Glomerular visceral epithelial cell (primary cell): ENCODE measurements around the gene SYNC.
"Not testable (repeated sequence)": the region's sequence is repeated elsewhere in the genome, so short reads cannot be mapped to it uniquely, and the experiment has no call there.

Source experiments
- DNase-seq: peaks from one replicate; pipeline ENCODE4 v3.0.0-alpha.2; 2016; ENCODE audit errors: extremely low spot score

The SYNC gene

DNA sequence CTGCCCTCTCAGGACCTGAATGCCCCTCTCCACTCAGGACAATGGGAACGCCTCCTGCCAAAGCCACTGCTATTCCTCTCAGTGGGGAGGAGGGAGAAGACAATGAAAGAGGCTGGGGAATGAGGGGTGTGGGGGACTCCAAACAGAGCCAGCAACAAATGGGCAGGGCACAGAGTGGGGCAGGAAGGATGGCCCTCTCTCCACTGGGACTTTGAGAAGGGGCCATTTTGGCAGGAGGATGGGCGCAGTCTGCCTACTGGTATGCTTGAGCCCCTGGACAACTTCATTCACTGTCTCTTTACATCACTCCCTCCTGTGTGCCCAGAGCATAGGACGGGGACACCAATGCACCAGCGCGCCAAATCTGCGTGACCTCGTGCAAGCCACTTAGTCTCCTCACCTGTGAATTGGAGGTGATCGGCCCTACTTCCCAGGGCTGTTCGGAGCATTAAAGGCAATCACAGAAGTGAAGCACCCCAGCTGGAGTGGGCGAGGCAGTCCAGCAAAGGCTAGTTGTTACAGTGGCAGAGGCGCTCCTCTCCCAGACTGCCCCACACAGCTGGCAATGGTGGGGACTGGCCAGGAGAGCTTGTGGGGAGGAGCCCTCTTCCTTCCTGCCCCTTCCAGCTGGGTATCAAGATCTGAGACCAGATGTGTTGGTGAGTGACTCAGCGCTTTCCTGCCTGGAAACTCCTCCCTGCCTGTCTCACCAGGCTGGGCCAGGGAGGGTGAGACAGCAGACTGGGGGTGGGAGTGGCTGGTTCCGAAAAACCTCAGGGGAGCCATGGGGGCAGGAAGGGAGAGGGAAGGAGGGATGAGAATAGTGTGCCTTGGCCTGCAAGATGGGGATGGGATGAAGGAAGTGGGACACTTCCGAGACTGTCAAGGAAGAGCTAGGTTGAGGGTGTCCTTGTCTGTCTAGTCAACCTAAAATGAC, 22.4 kb upstream of the SYNC start:
- peak; percentile 90 for DNase-seq

- no peak for DNase-seq
These were observed 17.2 kb upstream of the SYNC start for GRCh38 chr1:32719681-32720275.

DNA sequence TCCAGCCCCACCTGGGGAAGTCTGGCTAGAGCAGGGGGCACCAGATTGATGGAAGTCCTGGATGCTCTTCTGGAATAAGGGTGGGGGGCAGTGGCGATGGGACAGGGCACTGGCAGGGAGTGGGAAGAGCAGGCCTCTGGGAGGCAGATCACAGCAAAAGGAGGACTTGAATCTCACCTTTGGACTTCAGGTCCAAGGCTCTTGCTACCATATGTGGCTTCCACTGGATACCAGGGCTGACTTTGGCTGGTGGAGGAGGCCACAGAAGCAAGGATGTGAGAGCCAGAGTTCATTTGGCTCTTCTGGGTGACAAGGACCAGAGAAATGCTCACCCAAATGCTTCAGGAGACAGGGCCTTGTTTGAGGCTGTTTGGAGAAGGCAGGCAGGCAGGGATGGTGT, 16.0 kb upstream of the SYNC start:
- DNase-seq: no peak

GRCh38 chr1:32718036-32718435, 15.5 kb upstream of the SYNC start:
- no peak for DNase-seq

- no peak for DNase-seq
These were observed 14.9 kb upstream of the SYNC start for GRCh38 chr1:32717503-32717902.

DNA sequence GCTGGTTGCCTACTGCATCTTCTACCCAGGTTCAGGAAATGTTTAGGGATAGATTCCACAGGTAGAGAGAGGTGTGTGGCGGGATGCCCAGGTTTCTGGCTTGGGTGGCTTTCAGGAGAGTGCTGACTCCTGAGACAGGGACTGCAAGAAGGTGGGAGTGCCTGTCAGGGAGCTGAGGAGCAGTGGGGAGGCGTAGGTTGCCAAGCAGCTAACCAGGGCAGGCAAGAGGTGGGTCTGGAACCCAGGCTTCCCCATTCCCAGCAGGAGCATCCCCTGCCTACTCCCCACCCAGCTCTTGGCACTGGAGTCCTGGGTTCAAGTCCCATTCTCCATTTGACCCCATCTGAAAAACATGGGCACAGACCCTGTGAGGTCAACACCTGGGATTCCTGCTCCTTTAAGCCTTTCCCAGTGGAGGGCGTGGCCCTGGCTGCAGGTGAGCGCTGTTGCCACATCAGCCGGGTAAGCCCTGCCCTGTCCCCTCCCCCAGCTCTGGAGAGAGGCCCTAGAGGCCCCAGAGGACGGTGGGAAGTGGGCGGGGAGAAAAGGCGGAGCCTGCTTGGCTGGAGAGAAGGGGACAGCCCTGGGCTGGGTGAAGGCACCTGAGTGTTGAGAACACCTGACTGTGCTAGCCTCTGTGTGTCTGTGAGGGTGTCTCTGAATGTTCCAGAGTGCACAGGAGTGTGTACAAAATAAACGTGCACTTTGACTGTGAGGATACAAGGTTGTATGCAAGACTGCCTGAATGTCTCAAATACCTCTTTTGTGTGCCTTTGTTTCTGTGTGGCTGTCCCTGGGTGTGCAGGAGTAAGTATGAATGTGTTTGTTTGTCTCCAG, 14.0 kb upstream of the SYNC start:
- DNase-seq: peak; percentile 49

DNA sequence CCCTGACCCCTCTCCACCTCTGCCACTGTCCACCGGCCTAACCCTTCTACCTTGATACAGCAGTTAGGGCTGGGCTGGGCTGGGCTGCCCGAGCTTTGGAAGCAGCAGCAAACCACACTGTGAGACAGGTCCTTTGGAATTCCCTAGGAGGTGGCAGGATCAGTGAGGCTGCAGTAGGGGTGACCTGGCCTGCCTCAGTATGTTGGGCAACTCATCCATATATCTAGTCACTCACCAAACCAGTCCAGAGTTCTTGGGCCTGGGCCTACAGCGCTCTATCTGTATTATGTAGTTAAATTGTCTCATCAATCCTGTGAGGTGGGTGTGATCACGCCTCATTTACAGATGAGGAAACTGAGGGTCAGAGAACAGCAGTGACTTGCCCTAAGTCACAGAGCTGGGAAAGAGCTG, 13.3 kb upstream of the SYNC start:
- peak; percentile 33 for DNase-seq

DNA sequence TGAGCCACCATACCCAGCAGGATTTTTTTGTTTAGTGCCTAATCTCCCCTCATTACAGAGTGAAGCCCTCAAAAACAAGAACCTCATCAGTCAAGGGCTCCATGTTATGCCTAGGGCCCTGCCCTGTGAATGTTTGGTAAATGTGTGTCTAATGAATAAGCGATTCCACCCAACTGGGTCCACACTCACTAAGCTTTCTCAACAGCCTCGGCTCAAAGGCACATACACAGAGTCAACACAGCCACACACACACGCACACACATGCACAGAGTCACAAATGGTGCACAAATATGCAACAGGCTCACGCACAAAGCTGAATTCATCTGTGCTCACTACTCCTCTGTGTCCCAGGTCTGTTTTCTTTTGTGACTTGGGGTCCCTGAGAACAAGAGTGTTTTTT, 11.7 kb upstream of the SYNC start:
- no peak for DNase-seq

DNA sequence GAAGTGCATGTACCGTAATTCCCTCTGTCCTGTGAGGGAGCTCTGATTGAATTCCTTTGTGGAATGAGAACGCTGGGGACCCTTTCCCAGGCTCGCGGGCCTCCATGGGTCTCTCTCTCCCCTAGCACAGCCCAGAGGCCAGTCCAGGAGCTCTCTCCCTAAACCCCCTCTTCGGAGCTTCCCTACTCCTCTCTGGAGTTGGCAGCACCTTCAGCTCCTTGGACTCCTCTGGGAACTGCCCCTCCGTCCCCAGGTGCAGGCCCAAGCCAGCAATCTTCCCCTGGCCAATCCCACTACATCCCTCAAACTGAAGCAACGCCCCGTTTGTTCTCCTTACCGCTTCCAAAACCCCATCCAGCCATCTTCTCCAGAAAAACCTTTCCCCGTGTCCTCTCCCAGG, 10.5 kb upstream of the SYNC start:
- DNase-seq: no peak

DNA sequence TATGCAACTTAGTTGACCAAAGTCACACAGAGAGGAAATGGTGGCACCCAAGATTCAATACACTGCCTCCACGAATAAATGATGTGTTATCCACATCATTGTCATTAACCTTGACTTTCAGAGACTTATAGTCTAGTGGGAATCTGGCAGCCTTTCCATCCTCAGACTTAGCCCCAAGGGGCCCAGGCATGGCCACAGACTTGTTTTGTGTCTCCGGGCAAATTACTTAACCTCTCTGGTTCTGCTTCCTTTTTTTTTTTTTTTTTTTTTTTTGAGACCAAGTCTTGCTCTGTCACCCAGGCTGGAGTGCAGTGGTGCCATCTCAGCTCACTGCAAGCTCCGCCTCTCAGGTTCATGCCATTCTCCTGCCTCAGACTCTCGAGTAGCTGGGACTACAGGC, 8.7 kb upstream of the SYNC start:
- not testable (repeated sequence) for DNase-seq

DNA sequence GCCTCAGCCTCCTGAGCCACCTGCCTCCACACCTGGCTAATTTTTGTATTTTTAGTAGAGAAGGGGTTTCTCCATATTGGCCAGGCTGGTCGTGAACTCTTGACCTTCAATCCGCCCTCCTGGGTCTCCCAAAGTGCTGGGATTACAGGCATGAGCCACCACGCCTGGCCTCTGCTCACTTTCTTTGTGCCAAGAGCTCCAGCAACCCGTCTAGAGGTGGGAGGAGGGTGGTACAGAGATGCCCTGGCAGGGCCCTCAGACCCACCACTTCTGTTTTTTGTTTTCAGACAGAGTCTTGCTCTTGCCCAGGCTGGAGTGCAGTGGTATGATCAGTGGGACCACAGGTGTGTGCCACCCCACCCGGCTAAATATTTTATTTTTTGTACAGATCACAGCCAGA, 6.9 kb upstream of the SYNC start:
- no peak for DNase-seq

- DNase-seq: no peak
These were observed 6.5 kb upstream of the SYNC start for GRCh38 chr1:32709075-32709474.

DNA sequence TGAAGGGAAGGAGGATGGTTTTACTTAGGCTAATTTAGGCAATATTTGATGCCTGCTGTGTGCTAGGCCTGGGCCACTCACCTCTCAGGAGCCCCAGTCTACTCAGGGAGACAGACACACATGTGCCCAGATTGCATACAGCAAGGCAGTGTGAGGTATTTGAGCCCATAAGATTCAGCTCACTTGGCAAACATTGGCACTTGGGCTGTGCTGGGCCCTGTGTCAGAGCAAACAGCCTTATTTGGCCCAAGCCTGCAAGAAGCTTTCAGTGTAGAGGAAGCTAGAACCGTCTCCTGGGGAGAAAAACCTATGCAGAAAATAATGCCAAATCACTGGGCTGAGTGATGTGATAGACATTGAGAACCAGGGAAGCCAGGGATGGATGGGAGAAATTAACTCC, 3.9 kb upstream of the SYNC start:
- no peak for DNase-seq

DNA sequence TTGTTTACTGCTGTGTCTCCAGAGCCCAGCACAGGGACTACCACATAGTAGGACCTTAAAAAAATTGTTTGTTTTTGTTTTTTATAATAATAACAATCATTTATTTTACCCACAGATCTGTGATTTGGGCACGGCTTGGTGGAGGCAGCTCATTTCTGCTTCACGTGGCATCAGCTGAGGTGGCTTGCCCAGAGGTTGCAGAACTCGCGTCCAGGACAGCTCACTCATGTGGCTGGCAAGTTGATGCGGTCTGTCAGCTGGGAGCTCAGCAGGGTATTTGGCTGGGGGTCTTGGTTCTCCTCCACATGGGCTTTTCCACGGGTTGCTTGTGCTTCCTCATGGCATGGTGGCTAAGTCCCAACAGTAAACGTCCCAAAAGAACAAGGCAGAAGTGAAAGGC, 2.9 kb upstream of the SYNC start:
- no peak for DNase-seq

DNA sequence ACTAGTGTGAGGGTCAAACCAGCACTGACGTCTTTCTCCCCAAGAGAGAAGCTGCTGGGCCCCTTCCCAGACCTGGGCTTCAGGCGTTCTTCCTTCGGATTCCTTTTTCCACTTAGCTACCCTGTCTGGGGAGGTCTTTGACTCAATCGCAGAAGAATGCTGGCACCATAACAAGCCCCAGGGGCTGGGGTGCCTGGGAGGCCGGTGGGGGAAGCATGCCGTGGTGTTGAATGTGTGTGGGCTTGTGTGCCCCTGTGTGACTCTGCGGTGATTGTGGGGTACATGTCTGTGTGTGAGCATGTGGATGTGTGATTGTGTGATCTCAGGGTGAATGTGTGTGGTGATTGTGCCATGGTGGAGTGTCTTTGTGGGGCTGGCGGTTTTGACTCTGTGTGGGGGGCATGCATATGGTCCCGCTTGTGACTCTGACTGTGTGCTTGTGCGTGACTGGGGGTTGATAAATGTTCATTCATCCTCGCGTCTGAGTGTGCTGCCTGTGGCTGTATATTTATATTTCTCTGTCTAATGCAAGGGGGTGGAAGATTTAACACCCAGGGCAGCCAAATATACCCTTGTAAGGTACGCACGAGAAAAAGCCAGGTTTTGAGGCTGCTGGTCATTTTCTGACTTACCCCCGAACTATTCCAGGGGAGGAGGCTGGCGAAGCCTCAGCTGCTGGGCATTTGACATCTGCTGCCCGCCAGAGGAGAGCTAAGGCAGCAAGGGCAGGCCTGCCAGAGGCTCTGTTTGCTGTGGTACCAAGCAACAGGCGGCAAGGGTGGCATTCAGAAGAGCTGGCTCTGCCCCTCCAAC, 1.1 kb upstream of the SYNC start:
- DNase-seq: peak; percentile 98

DNA sequence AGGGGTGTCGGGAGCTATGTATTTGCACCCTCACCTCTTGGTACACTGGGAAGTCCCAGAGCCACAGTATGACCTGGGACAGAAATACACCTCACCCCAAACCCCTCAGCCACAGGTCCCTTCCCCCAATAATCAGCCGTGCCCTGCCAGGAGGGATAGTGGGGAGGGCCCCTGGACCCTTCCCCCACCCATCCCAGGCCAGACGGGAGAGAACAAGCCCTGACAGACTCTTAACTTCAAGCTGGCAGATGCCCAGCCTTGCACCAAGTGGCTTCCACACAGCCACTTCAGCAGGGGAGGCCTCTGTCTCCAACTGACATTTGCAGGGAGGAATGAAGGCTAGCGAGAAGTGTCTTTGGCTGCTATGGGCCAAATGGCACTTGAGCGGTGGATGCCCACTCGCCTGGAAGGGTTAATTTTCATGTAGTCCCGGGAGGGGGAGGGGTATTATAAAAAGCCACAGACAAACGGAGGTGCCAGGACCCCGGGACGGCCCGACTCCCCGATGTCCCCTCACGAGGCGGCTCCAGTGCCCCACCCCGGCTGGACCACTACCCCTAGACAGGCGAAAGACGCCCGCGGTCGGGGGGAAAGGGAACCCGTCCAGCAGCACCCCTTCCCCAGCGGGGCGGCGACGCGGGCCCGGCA, 495 bp downstream of the SYNC start:
- peak; percentile 43 for DNase-seq

DNA sequence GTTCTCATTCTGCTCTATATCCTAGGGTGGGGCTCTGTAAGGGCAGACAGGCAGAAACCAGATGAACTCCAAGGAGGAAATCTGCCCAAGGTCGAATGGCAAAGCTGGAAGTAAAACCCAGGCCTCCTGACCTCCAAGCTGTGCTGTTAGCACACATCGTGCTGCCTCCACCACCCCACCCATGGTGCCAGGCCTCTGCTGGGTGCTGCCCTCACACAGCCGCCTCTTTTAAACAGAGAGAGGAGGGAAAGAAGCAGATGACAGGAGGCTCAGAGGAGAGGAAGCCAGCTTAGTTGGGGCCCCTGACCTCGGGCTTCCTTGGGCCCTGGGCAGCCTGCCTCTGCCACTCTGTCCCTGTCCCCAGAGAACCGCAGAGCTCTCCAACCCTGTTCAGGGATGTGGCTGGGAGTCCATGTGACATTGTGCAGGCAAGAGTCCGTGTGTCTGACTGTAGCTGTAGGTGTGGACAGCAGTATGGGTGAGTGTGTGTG, 1.1 kb downstream of the SYNC start:
- DNase-seq: peak; percentile 17

GRCh38 chr1:32696996-32697395, 5.6 kb downstream of the SYNC start:
- DNase-seq: not testable (repeated sequence)

DNA sequence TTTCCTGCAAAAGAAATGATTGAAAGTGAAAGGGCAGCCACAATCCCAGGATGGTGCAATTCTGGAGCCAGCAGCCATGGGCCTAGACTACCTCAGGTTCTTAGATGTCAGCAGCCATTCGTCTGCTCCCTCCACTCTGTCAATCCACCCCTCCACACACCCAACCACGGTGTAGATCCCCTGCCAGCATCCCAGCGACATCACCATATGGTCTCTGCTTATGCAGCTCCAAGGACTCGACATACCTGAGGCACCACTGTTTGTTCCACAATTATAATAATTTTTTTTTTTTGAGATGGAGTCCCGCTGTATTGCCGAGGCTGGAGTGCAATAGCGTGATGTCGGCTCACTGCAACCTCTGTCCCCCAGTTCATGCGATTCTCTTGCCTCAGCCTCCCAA, 6.5 kb downstream of the SYNC start:
- DNase-seq: no peak

- DNase-seq: peak; percentile 89
These were observed 7.3 kb downstream of the SYNC start for GRCh38 chr1:32695098-32695904.
